ENCODE data around the gene ARMC5.

Gene ARMC5

GRCh38 chr16:31451201-31451600 is 8.1 kb upstream of the ARMC5 start:
- DNase-seq (ENCODE audit: low read depth), result no peak
- no peak overlapping the region for H3K4me3 ChIP-seq (ENCODE audit: low read depth, low read length)
- TF ChIP-seq CTCF (conservative IDR thresholded peaks at IDR 0.05; ENCODE audit: low read depth, low read length), result no peak

GRCh38 chr16:31451681-31452351 is 7.5 kb upstream of the ARMC5 start:
- H3K4me3 ChIP-seq (ENCODE audit: low read depth, low read length), result no peak overlapping the region
- peak; percentile 83 for DNase-seq (ENCODE audit: low read depth)
- TF ChIP-seq CTCF (conservative IDR thresholded peaks at IDR 0.05; ENCODE audit: low read depth, low read length), result peak; percentile 81

- DNase-seq (ENCODE audit: low read depth), result peak; percentile 91
- TF ChIP-seq CTCF (conservative IDR thresholded peaks at IDR 0.05; ENCODE audit: low read depth, low read length), result no peak
- H3K4me3 ChIP-seq (ENCODE audit: low read depth, low read length), result no peak overlapping the region
Observed at GRCh38 chr16:31452631-31453106, 6.6 kb upstream of the ARMC5 start.

DNA sequence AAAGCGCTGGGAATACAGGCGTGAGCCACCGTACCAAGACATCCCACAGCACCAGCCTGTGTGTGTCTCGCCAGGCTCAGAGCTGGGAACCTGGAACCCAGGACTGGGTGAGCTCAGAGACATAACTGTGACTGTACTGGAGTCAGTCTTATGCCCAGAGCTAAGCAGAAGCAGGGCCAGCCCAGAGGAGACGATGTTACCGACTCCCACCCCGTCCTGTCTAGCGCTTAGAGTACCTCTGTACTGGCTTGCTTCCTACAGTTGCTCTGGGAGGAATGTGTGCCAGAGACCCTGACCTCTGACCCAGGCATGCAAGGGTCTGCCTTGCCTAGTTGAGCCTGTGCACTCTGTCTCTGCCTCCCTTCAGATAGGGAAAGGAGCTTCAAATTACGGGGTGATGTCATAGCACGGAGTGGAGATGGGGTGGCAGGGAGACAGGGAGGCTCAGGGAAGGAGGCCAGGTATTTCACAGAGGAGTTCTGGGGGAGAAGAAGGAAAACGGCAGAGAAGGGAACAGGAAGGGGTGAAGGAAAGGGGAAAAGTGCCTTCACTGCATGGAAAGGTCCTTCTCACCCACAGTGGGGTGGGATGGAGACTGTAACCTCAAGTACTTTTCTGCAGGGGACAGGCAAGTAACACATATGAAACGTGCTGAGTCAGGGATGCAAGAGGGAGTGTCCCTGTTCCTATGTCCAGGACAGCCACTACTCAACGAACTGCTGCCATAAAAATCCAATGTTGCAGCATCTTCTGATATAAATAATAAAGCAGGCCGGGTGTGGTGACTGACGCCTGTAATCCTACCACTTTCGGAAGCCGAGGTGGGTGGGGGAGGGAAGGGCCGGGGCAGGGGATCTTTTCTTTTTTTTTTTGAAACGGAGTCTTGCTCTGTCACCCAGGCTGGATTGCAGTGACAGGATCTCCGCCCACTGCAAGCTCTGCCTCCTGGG is 5.8 kb upstream of the ARMC5 start:
- DNase-seq (ENCODE audit: low read depth), result peak; percentile 39
- TF ChIP-seq CTCF (conservative IDR thresholded peaks at IDR 0.05; ENCODE audit: low read depth, low read length), result no peak

DNA sequence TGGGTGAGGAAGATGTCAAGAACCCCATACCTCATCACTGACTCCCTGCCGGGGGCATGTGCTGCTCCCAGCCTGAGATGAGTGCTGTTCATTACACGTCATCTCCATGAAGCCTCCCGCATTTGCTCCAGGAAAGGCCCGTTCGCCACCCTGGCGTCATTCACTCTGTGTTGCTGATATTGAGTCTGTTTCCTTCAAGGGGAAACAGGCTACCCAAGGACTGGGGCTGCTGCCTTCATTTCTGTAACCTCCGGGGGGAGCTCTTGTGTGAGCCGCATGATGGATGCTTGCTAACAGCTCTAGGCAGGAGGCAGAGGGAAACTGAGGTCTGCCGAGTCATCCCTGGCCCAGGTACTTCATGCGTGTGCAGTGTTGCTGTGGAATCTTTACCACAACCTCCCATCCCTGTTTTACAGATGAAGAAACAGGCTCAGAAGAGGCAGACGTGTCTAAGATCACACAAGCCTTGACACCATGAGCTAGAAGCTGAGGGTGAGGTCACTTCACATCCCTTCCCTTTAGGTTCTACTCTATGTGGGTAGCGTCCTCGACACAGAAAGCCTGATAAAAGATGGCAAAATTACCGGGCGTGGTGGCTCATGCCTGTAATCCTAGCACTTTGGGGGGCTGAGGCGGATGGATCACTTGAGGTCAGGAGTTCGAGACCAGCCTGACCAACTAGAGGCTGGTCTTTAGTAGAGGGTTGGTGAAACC is 3.5 kb upstream of the ARMC5 start:
- no peak overlapping the region for H3K4me3 ChIP-seq (ENCODE audit: low read depth, low read length)
- DNase-seq (ENCODE audit: low read depth), result peak; percentile 45
- TF ChIP-seq CTCF (conservative IDR thresholded peaks at IDR 0.05; ENCODE audit: low read depth, low read length), result peak; percentile 59

More for the DNA sequence above, 5.8 kb upstream of the ARMC5 start:
- H3K4me3 ChIP-seq (ENCODE audit: low read depth, low read length), result no peak overlapping the region

- no peak for TF ChIP-seq CTCF (conservative IDR thresholded peaks at IDR 0.05; ENCODE audit: low read depth, low read length)
- no peak for DNase-seq (ENCODE audit: low read depth)
- no peak overlapping the region for H3K4me3 ChIP-seq (ENCODE audit: low read depth, low read length)
Observed at GRCh38 chr16:31456988-31457360, 2.3 kb upstream of the ARMC5 start.
